Loucy (cell line): ENCODE measurements around the gene SLC26A4.
A peak's percentile ranks its signal among the peaks of the same experiment; 100 is the strongest.

Experiments
- H2AFZ ChIP-seq: fragments of 200-600 bp; sonication (generic); 2 replicates; pipeline ENCODE4 v1.6.0; 2016; ENCODE audit warnings: antibody characterized with exemption, mild to moderate bottlenecking, low read length, moderate library complexity
- H3F3A ChIP-seq: fragments of 200-600 bp; 2 replicates; pipeline ENCODE4 v1.6.0; 2016; ENCODE audit warnings: antibody characterized with exemption, low read depth, mild to moderate bottlenecking
- H3K27me3 ChIP-seq: fragments of 200-600 bp; sonication (generic); 2 replicates; pipeline ENCODE4 v1.6.1; 2014; ENCODE audit warnings: low read length, mild to moderate bottlenecking; ENCODE audit not compliant: insufficient read depth, poor library complexity, severe bottlenecking
- H3K36me3 ChIP-seq: fragments of 200-600 bp; sonication (generic); 2 replicates; pipeline ENCODE4 v1.6.1; 2016; ENCODE audit warnings: low read length; ENCODE audit not compliant: insufficient read depth
- H3K4me1 ChIP-seq: fragments of 200-600 bp; sonication (generic); 2 replicates; pipeline ENCODE4 v1.5.1; 2014; ENCODE audit warnings: low read length, mild to moderate bottlenecking; ENCODE audit not compliant: insufficient read depth, poor library complexity, severe bottlenecking
- H3K4me2 ChIP-seq: fragments of 200-600 bp; sonication (generic); 2 replicates; pipeline ENCODE4 v1.6.0; 2014; ENCODE audit warnings: antibody characterized with exemption, low read length, low read depth, mild to moderate bottlenecking; ENCODE audit not compliant: poor library complexity, severe bottlenecking
- H3K4me3 ChIP-seq: fragments of 200-600 bp; sonication (generic); 2 replicates; pipeline ENCODE4 v1.5.1; 2014; ENCODE audit warnings: low read length, mild to moderate bottlenecking, mixed read lengths; ENCODE audit not compliant: poor library complexity, severe bottlenecking
- H3K79me2 ChIP-seq: fragments of 200-600 bp; sonication (generic); 2 replicates; pipeline ENCODE4 v1.6.1; 2014; ENCODE audit warnings: low read length; ENCODE audit not compliant: insufficient read depth
- H3K9ac ChIP-seq: fragments of 200-600 bp; sonication (generic); 2 replicates; pipeline ENCODE4 v1.6.0; 2014; ENCODE audit warnings: mild to moderate bottlenecking, low read depth, low read length, moderate library complexity; ENCODE audit not compliant: poor library complexity, severe bottlenecking
- H3K9me2 ChIP-seq: fragments of 200-600 bp; sonication (generic); replicated peaks from 2 replicates; pipeline ENCODE4 v1.6.1; 2016; ENCODE audit warnings: low read depth, low read length, mixed read lengths
- H3K9me3 ChIP-seq: fragments of 200-600 bp; sonication (generic); 2 replicates; pipeline ENCODE4 v1.6.1; 2014; ENCODE audit warnings: mild to moderate bottlenecking, antibody characterized with exemption, low read length, low read depth; ENCODE audit not compliant: insufficient read depth
- H4K20me1 ChIP-seq: fragments of 200-600 bp; sonication (generic); 2 replicates; pipeline ENCODE4 v1.6.0; 2014; ENCODE audit warnings: antibody characterized with exemption, low read length, mild to moderate bottlenecking; ENCODE audit not compliant: insufficient read depth, poor library complexity, severe bottlenecking
- EZH2phosphoT487 ChIP-seq: fragments of 200-600 bp; IDR thresholded peaks from 2 replicates; pipeline ENCODE4 v1.6.1; 2018; ENCODE audit warnings: antibody characterized with exemption, mild to moderate bottlenecking, moderate library complexity, borderline replicate concordance
- TF ChIP-seq, protein P1 (sequence below): fragments of 200-600 bp; sonication (generic); conservative IDR thresholded peaks from 2 replicates; pipeline ENCODE4 v1.5.1; 2014; ENCODE audit warnings: mild to moderate bottlenecking, antibody characterized with exemption, low read length

SLC26A4 gene

GRCh38 chr7:107742678-107743566 is 82.3 kb downstream of the SLC26A4 start:
- Histone ChIP-seq H3K9me2 (no peaks in the 10 kb centered on the region), H3K27me3 (no peaks in the 10 kb centered on the region), H3K9ac (peak overlapping the region; percentile 94), H3K4me2 (peak overlapping the region; percentile 91), H3K4me3 (peak overlapping the region; percentile 84), H3K4me1 (peaks cover 34% of the 10 kb centered on the region), H3K36me3 (no peaks in the 10 kb centered on the region), H3K79me2 (peaks cover 38% of the 10 kb centered on the region), H3K9me3 (no peaks in the 10 kb centered on the region), H2AFZ (peak overlapping the region; percentile 80), H4K20me1 (peaks cover 37% of the 10 kb centered on the region), H3F3A (0 out of 2 replicates have a peak, but pooled peaks cover 4% of the 10 kb centered on the region)
- TF ChIP-seq, protein P1, sequence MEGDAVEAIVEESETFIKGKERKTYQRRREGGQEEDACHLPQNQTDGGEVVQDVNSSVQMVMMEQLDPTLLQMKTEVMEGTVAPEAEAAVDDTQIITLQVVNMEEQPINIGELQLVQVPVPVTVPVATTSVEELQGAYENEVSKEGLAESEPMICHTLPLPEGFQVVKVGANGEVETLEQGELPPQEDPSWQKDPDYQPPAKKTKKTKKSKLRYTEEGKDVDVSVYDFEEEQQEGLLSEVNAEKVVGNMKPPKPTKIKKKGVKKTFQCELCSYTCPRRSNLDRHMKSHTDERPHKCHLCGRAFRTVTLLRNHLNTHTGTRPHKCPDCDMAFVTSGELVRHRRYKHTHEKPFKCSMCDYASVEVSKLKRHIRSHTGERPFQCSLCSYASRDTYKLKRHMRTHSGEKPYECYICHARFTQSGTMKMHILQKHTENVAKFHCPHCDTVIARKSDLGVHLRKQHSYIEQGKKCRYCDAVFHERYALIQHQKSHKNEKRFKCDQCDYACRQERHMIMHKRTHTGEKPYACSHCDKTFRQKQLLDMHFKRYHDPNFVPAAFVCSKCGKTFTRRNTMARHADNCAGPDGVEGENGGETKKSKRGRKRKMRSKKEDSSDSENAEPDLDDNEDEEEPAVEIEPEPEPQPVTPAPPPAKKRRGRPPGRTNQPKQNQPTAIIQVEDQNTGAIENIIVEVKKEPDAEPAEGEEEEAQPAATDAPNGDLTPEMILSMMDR = no peak
- no peak for TF ChIP-seq EZH2phosphoT487

DNA sequence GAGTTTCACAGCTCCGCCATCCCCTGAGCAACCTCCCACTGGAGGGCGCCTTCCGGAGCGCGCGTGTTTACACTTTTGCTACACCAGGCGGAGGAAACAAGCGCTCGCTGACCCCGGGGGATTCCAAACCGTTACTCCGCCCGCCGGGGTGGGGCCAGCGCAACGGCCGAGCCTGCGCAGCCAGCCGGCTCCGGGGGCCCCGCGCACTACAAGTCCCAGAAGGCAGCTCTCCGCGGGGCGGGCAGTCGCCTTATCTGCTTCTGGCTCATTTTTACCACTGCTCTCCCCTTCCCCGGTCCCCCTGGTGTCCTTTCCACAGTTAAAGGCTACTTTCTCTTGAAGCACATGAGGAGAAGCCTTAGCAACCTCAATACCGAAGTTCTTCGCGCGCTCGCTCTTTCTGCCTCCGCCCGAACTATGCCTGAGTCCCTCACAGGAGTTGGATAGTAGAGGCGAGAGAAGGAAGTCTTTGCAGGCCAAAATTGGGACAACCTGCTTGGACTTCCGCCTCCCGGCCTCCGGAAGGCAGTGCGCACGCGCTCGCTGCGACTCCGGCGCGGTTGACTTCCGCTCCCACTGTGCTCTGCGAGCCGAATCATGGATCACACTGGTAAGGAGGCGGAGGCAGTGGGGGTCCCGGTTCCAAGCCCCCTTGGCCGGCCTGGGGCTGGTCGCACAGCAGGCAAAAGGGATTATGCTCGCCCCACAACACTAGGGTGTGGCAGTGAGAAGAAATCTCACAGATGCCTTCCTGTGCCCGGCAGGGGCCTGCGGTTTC is 83.1 kb downstream of the SLC26A4 start, which contains the start of gene CBLL1:
CBLL1 (plus strand) TSS at position 576 of the 778 bp plus-strand sequence; CDS start at position 598, 22 bp downstream.
- TF ChIP-seq, protein P1 = peak; percentile 72
- no peak for TF ChIP-seq EZH2phosphoT487
- H3K4me2 ChIP-seq = peak within 1 kb of the TSS; percentile 91

DNA sequence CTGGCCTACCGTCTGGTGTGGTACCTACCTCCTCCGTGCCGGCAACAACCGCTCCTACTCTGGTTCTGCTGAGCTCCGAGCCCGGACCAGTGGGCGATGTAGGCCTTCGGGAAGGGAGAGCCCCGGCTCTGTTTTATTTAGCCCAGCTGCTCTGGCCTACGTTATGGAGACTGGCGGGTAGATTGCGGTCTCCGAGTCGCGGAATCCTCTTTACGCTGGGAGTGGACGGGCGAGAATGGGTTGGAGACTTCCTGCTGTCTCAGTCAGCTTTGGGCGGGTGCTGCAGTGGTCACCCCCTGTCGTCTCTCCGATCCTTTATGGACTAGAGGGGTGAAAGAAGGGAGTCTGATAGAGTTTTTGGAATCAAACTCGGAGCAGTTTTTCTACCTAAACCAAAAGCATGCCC is 83.7 kb downstream of the SLC26A4 start:
- peaks cover 5% of the 10 kb centered on the region; the same call in 1 of the 2 replicates for H3K36me3 ChIP-seq
- TF ChIP-seq EZH2phosphoT487 = no peak
- TF ChIP-seq, protein P1 = no peak
- peak overlapping the region; percentile 94 for H3K9ac ChIP-seq
- peaks cover 45% of the 10 kb centered on the region for H3K4me1 ChIP-seq
- H3K27me3 ChIP-seq = no peaks in the 10 kb centered on the region
- peak overlapping the region; percentile 85 for H2AFZ ChIP-seq
- no peaks in the 10 kb centered on the region for H3K9me2 ChIP-seq
- H3K9me3 ChIP-seq = no peaks in the 10 kb centered on the region
- peaks cover 51% of the 10 kb centered on the region for H4K20me1 ChIP-seq
- peak overlapping the region; percentile 84 for H3K4me3 ChIP-seq
- H3K4me2 ChIP-seq = peak overlapping the region; percentile 91
- 0 out of 2 replicates have a peak, but pooled peaks cover 4% of the 10 kb centered on the region for H3F3A ChIP-seq
- H3K79me2 ChIP-seq = peaks cover 52% of the 10 kb centered on the region

More for the DNA sequence above, 83.1 kb downstream of the SLC26A4 start, which contains the start of gene CBLL1:
- peak within 1 kb of the TSS; percentile 85 for H2AFZ ChIP-seq
- no peaks in the 10 kb centered on the region for H3K27me3 ChIP-seq
- no peaks in the 10 kb centered on the region for H3K9me2 ChIP-seq
- peaks cover 43% of the 10 kb centered on the region for H3K4me1 ChIP-seq
- peak within 1 kb of the TSS; percentile 84 for H3K4me3 ChIP-seq
- 0 out of 2 replicates have a peak, but pooled peaks cover 4% of the 10 kb centered on the region for H3F3A ChIP-seq
- peaks cover 45% of the 10 kb centered on the region for H4K20me1 ChIP-seq
- peak within 1 kb of the TSS; percentile 94 for H3K9ac ChIP-seq
- no peaks in the 10 kb centered on the region for H3K9me3 ChIP-seq
- H3K36me3 ChIP-seq = no peaks in the 10 kb centered on the region; the same call in 1 of the 2 replicates
- peaks cover 46% of the 10 kb centered on the region for H3K79me2 ChIP-seq
